NK-92 treated with Interleukin-12 subunit alpha and Interleukin-12 subunit beta, amount 100 ng/mL, for 24 hours (cell line): ENCODE results near the gene ZBTB12.
"Not testable (repeated sequence)": the region's sequence is repeated elsewhere in the genome, so short reads cannot be mapped to it uniquely, and the experiment has no call there.

Experiments used
- DNase-seq: peaks from one replicate; lab custom pipeline; 2025; lab: John Stamatoyannopoulos, UW

ZBTB12 gene

GRCh38 chr6:31901953-31902643 is at the start of gene ZBTB12:
Gene ZBTB12, minus strand, starts transcription at chr6:31902086. Its CDS starts 781 bp downstream, at chr6:31901305.
- peak; percentile 91 for DNase-seq

GRCh38 chr6:31949926-31950548 is 48.2 kb upstream of the ZBTB12 start:
- no peak for DNase-seq

GRCh38 chr6:31948753-31949413 is 47.0 kb upstream of the ZBTB12 start:
- DNase-seq, result no peak

- no peak for DNase-seq
Observed at GRCh38 chr6:31948306-31948705, 46.4 kb upstream of the ZBTB12 start.

GRCh38 chr6:31947864-31948263 is 46.0 kb upstream of the ZBTB12 start:
- no peak for DNase-seq

- DNase-seq, result no peak
Observed at GRCh38 chr6:31947070-31947675, 45.3 kb upstream of the ZBTB12 start.

GRCh38 chr6:31946370-31946885 is 44.5 kb upstream of the ZBTB12 start:
- DNase-seq, result no peak

- DNase-seq, result no peak
Observed at GRCh38 chr6:31945507-31946369, 43.9 kb upstream of the ZBTB12 start, which contains the start of gene CFB. Gene CFB, plus strand, starts transcription at chr6:31946095. Its CDS starts 127 bp downstream, at chr6:31946222.

- no peak for DNase-seq
Observed at GRCh38 chr6:31945154-31945506, 43.2 kb upstream of the ZBTB12 start.

- DNase-seq, result no peak
Observed at GRCh38 chr6:31943742-31944141, 41.9 kb upstream of the ZBTB12 start.

GRCh38 chr6:31940256-31940664 is 38.4 kb upstream of the ZBTB12 start:
- DNase-seq, result no peak

GRCh38 chr6:31935823-31936222 is 33.9 kb upstream of the ZBTB12 start:
- DNase-seq, result no peak

- no peak for DNase-seq
Observed at GRCh38 chr6:31935021-31935420, 33.1 kb upstream of the ZBTB12 start.

GRCh38 chr6:31933537-31933936 is 31.7 kb upstream of the ZBTB12 start:
- no peak for DNase-seq

GRCh38 chr6:31932137-31932536 is 30.3 kb upstream of the ZBTB12 start:
- DNase-seq, result not testable (repeated sequence)

GRCh38 chr6:31930962-31931361 is 29.1 kb upstream of the ZBTB12 start:
- no peak for DNase-seq

- DNase-seq, result no peak
Observed at GRCh38 chr6:31928672-31928939, 26.7 kb upstream of the ZBTB12 start.

GRCh38 chr6:31927863-31928671 is 26.2 kb upstream of the ZBTB12 start:
- DNase-seq, result no peak

- no peak for DNase-seq
Observed at GRCh38 chr6:31927242-31927862, 25.5 kb upstream of the ZBTB12 start, which contains the start of gene C2. Gene C2, plus strand, starts transcription at chr6:31927717. Its CDS starts 36 bp downstream, at chr6:31927753.

- DNase-seq, result peak; percentile 13
Observed at GRCh38 chr6:31922942-31923341, 21.1 kb upstream of the ZBTB12 start.
